Central memory CD4-positive, alpha-beta T cell (primary cell): ENCODE measurements around the gene EDN1.

ENCODE experiments used
- DNase-seq: peaks from one replicate; pipeline ENCODE4 v3.0.0; 2022
- total RNA-seq, 3 experiments: gene quantifications; one replicate each; lab custom pipeline; 2026; lab: John Stamatoyannopoulos, UW

EDN1 gene
- total RNA-seq: 0.53 to 2.5 (median 0.87) reads per million in 3 experiments

DNA sequence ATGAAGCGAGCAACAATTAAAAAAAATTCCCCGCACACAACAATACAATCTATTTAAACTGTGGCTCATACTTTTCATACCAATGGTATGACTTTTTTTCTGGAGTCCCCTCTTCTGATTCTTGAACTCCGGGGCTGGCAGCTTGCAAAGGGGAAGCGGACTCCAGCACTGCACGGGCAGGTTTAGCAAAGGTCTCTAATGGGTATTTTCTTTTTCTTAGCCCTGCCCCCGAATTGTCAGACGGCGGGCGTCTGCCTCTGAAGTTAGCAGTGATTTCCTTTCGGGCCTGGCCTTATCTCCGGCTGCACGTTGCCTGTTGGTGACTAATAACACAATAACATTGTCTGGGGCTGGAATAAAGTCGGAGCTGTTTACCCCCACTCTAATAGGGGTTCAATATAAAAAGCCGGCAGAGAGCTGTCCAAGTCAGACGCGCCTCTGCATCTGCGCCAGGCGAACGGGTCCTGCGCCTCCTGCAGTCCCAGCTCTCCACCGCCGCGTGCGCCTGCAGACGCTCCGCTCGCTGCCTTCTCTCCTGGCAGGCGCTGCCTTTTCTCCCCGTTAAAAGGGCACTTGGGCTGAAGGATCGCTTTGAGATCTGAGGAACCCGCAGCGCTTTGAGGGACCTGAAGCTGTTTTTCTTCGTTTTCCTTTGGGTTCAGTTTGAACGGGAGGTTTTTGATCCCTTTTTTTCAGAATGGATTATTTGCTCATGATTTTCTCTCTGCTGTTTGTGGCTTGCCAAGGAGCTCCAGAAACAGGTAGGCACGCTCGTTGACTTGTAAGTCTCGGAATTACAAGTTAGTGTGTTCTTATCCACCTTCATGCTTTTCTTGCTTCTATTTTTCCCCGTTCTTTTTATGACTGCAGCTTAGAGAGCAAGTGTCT lies at the start of gene EDN1:
Gene EDN1, plus strand, starts transcription at position 429 of the 888 bp plus-strand sequence. Its CDS starts 269 bp downstream, at position 698.
- peak; percentile 19 for DNase-seq

DNA sequence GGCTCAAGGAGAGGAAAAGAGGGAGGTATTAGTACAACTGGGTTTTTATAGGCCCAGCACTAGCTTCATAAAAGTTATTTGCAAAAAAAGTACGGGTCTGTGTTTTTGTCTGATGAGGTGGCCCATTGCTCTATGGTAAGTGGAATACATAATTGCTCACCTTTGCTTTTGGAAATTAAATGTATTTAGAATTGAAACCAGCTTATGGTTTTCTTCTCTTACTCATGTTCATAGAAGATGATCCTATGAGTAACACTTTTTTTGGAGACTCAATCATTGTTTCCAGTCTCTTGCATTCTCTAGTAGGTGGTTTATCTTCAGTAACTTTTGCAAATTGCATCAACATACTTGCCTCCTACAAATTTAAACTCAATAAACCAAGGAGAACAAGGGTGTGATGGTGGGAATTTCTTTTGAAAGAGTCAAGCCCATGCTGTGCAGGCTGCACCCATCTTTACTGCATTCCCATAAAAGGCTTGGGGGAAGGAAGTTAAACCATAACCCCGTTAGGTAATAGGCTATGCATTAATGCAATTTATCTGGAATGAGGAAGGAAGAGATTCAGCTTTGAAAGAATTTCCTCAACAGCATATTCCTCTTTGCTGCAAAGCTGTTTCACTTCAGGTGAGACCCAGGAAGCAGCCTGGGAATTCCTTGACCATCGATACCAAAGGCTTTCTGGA lies 48.5 kb upstream of the EDN1 start:
- no peak for DNase-seq

GRCh38 chr6:12243169-12243568 lies 47.0 kb upstream of the EDN1 start:
- DNase-seq: no peak

DNA sequence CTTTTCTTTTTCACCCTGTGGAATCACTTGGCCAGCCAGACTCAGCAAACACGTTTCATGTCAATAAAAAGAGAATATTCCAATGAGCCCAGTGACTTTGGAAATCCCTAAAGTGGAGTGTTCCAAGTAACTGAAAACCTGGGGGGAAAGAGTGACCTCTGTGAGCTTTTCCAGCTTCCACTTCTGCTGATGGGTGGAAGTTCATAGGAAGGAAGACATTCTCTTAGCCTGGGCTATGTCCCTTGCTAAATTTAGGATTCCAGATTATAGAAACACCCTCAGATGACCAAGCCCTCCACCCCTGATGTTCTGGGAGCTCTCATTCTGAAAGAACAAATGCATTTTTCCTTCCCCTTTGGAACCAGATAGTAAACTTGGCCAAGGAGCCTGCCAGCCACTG lies 44.8 kb upstream of the EDN1 start:
- no peak for DNase-seq

DNA sequence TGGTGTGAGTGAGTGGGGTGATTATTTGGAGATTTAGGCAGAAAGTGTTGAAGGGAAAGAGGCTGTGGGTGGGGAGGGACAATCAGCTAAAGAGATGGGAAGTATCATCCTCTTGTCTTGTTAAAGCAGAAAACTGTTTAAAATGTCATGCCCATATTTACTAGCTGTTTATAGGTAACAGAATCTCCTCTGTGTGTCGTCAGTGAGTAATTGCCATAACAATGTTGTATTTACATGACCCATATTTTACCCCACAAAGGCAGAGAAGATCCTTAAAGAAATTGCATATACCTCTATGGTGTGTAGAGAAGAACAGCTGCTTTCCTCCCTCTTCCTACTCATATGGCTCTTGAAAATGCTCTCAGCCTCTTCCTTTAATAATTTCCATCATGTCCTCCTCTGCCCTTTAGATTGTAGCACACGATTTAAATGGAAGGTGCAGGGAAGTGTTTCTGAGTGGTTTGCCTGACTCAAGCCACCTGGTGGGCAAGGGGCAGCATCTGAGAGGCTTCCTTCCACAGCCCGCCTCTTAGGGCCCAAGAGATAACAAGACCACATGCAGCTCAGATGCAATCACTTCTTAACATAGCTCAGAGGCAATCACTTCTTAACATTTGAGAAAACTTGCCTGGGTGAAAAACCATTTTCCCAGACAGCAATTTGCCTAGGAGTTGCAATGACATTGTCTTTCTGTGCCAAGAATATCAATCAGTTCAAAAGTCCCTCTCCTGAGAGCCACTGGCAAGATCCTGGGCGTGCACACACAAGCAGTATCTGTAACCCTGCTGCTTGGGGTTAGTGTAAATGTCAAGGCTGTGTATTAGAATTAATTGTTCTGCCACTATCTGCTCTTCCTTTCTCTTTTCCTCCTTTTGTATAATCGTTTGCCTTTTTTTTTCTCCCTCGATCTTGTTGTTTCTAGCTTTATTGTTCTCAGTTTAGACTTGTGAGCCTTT lies 44.1 kb upstream of the EDN1 start:
- no peak for DNase-seq

DNA sequence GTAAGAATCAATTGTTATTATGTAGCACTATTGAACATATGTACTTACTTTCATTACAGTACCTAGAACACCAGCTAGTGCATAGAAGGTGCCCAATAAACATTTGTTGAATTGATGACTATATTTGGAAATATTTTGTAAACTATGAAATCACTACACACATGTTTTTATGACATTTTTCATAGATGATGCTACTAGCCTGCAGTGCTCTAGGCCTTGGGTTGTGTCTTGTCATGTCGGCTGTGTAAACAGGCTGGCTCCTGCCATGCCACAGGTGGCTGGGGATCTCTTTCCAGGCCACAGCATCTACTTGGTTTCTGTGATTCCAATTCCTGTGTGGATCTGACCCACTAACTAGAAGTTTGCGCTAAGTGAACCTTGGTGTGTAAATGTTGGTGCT lies 43.3 kb upstream of the EDN1 start:
- DNase-seq: no peak

GRCh38 chr6:12249541-12250382 lies 40.4 kb upstream of the EDN1 start:
- DNase-seq: no peak

DNA sequence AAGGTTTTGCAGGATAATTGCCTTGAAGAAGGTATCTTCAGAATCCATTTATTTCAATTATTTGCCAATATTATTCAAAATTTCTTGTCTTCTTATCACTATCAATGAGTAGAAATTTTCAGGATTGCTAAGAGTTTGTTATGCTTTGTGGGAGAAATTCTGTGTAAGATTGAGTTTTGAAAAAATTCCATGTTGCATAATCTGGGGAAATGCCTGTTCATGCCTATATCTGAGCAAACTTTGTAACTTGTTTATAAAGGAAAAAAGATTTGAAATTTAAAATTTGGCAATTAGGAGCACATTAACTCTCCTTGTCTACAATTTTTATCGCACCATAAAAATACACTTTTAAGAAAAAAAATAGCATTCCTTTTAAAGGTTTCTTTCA lies 39.8 kb upstream of the EDN1 start:
- DNase-seq: no peak

- no peak for DNase-seq
Observed at GRCh38 chr6:12254210-12254609, 36.0 kb upstream of the EDN1 start.

DNA sequence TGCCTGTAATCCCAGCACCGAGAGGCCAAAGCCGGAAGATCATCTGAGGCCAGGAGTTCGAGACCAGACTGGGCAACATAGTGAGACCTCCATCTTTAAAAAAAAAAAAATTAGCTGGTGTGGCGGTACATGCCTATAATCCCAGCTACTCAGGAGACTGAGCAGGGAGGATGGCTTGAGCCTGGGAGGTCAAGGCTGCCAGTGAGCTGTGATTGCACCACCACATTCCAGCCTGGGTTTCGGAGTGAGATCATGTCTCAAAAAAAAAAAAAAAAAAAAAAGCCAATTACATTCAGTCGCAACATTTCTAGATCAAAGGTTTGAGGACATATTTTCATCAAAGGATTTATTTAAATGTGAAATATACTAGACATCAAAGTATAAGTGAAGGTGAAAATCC lies 32.0 kb upstream of the EDN1 start:
- no peak for DNase-seq

GRCh38 chr6:12258591-12259075 lies 31.5 kb upstream of the EDN1 start:
- no peak for DNase-seq

DNA sequence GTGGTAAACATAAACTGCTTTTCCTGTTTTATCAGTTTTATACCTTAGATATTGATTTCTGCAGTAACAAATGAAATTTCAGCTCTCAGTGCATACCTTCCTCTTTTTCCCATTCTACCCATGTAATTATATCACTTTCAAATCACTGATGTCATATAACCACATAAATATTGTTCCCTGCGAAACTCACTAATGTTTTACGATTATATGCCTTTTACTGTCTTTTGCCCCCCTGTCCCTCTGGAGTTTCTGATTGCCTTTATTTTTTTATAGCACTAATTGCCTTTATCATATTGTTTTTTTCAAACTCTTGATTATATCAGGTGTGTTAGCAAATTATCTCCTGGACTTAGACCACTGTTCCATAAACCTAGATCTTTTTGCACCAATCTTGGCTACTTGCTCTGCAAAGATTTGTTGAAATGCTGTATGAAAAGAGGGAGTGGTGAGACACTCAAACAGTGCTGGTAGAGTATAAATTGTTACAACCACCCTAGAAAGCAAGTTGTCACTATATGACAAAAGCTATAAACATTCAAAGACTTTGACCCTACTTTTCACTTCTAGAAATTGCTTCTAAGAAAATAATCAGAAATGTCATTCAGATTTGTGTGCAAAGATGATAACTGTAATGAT lies 29.6 kb upstream of the EDN1 start:
- no peak for DNase-seq

- no peak for DNase-seq
Observed at GRCh38 chr6:12261502-12261901, 28.7 kb upstream of the EDN1 start.

- no peak for DNase-seq
Observed at GRCh38 chr6:12262236-12263061, 27.7 kb upstream of the EDN1 start.

- no peak for DNase-seq
Observed at GRCh38 chr6:12263403-12263802, 26.8 kb upstream of the EDN1 start.

DNA sequence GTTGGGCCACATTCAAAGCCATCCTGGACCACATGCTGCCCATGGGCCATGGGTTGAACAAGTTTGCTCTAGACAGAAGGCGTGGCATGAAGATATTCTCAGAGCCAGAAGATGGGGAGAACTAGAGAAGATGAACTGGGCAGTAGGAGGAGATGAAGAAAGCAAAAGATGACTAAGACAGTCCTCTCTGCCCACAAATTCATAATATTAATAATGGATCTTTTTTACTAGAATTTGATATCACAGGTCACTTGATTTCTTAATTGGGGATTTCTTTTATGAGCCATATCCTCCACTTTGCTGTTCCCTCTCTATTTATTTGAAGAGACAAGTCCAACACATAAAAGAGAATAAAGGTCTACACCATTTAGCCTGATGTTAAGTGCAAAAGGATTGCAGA lies 25.5 kb upstream of the EDN1 start:
- DNase-seq: no peak

GRCh38 chr6:12265296-12265695 lies 24.9 kb upstream of the EDN1 start:
- DNase-seq: no peak

DNA sequence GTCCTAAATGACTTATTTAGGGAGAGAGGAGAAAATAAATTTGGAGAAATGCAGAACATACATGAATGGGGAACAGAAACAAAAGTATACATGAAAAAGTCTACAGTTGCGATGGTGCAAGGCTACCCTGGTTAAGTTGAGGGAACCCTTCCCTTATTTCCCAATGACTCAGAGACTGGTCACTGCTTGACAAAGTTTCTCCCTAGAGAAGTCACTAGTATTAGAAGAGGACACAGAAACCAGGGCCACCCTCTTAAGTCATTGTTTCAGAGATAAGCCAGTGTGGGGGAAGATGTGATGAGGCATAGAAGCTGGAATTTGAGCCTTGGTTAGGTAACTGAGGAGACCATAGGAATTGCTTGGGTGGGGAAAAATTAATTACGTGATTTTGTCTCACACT lies 24.4 kb upstream of the EDN1 start:
- DNase-seq: no peak

GRCh38 chr6:12266571-12266970 lies 23.6 kb upstream of the EDN1 start:
- DNase-seq: no peak

GRCh38 chr6:12269110-12269509 lies 21.1 kb upstream of the EDN1 start:
- no peak for DNase-seq
